HEK293 (cell line): ENCODE data around the gene ARIH2.

Experiments used
- HOXC10 ChIP-seq: sonication (generic); formaldehyde crosslinking; IDR thresholded peaks from 2 replicates; pipeline ENCODE4 v1.8.1; 2023; ENCODE audit warnings: mild to moderate bottlenecking, missing genetic modification reagents
- MYNN ChIP-seq: fragments of 450-650 bp; formaldehyde crosslinking; IDR thresholded peaks from 2 replicates; pipeline ENCODE4 v1.5.1; 2016; ENCODE audit warnings: missing biosample characterization, missing genetic modification characterization, borderline replicate concordance
- PRDM1 ChIP-seq: fragments of 450-650 bp; formaldehyde crosslinking; IDR thresholded peaks from 2 replicates; pipeline ENCODE4; 2016; ENCODE audit warnings: missing biosample characterization, missing genetic modification characterization
- PRDM4 ChIP-seq: fragments of 450-650 bp; formaldehyde crosslinking; IDR thresholded peaks from 2 replicates; pipeline ENCODE4 v1.5.1; 2017; ENCODE audit warnings: missing biosample characterization, missing genetic modification characterization
- REST ChIP-seq: fragments of 450-650 bp; formaldehyde crosslinking; IDR thresholded peaks from 2 replicates; pipeline ENCODE4 v1.5.1; 2016; ENCODE audit warnings: missing biosample characterization, missing genetic modification characterization
- SCRT1 ChIP-seq: fragments of 450-650 bp; formaldehyde crosslinking; IDR thresholded peaks from 2 replicates; pipeline ENCODE4 v1.5.1; 2016; ENCODE audit warnings: missing biosample characterization, missing genetic modification characterization, borderline replicate concordance
- SP7 ChIP-seq: fragments of 450-650 bp; formaldehyde crosslinking; IDR thresholded peaks from 2 replicates; pipeline ENCODE4 v1.5.1; 2016; ENCODE audit warnings: missing biosample characterization, missing genetic modification characterization
- YY1 ChIP-seq: fragments of 450-650 bp; formaldehyde crosslinking; IDR thresholded peaks from 2 replicates; pipeline ENCODE4 v1.5.1; 2018; ENCODE audit warnings: missing biosample characterization, missing genetic modification characterization
- ZBTB17 ChIP-seq: fragments of 450-650 bp; formaldehyde crosslinking; IDR thresholded peaks from 2 replicates; pipeline ENCODE4 v1.5.1; 2016; ENCODE audit warnings: missing biosample characterization, missing genetic modification characterization
- ZBTB7A ChIP-seq: fragments of 450-650 bp; formaldehyde crosslinking; IDR thresholded peaks from 2 replicates; pipeline ENCODE4 v1.5.1; 2016; ENCODE audit warnings: low read depth, missing biosample characterization, missing genetic modification characterization
- ZFP41 ChIP-seq: fragments of 450-650 bp; formaldehyde crosslinking; IDR thresholded peaks from 2 replicates; pipeline ENCODE4 v1.5.1; 2016; ENCODE audit warnings: missing biosample characterization, missing genetic modification characterization, borderline replicate concordance
- ZNF112 ChIP-seq: fragments of 450-650 bp; formaldehyde crosslinking; IDR thresholded peaks from 2 replicates; pipeline ENCODE4 v1.5.0; 2017; ENCODE audit warnings: missing biosample characterization, missing genetic modification characterization
- ZNF155 ChIP-seq: fragments of 450-650 bp; formaldehyde crosslinking; IDR thresholded peaks from 2 replicates; pipeline ENCODE4 v1.5.1; 2016; ENCODE audit warnings: missing biosample characterization, missing genetic modification characterization
- ZNF16 ChIP-seq: fragments of 450-650 bp; formaldehyde crosslinking; IDR thresholded peaks from 2 replicates; pipeline ENCODE4 v1.5.1; 2016; ENCODE audit warnings: low read depth, missing biosample characterization, missing genetic modification characterization
- ZNF175 ChIP-seq: fragments of 450-650 bp; formaldehyde crosslinking; IDR thresholded peaks from 2 replicates; pipeline ENCODE4 v1.5.1; 2016; ENCODE audit warnings: missing biosample characterization, missing genetic modification characterization
- ZNF280C ChIP-seq: fragments of 450-650 bp; formaldehyde crosslinking; IDR thresholded peaks from 2 replicates; pipeline ENCODE4 v1.5.1; 2016; ENCODE audit warnings: missing biosample characterization, missing genetic modification characterization
- ZNF280D ChIP-seq: fragments of 450-650 bp; formaldehyde crosslinking; IDR thresholded peaks from 2 replicates; pipeline ENCODE4 v1.5.1; 2016; ENCODE audit warnings: missing biosample characterization, missing genetic modification characterization
- ZNF292 ChIP-seq: fragments of 450-650 bp; formaldehyde crosslinking; IDR thresholded peaks from 2 replicates; pipeline ENCODE4 v1.5.1; 2016; ENCODE audit warnings: low read depth, missing biosample characterization, missing genetic modification characterization, borderline replicate concordance
- ZNF311 ChIP-seq: fragments of 450-650 bp; formaldehyde crosslinking; IDR thresholded peaks from 2 replicates; pipeline ENCODE4 v1.5.1; 2017; ENCODE audit warnings: missing biosample characterization, missing genetic modification characterization, borderline replicate concordance
- ZNF324 ChIP-seq: fragments of 450-650 bp; formaldehyde crosslinking; IDR thresholded peaks from 2 replicates; pipeline ENCODE4 v1.5.1; 2016; ENCODE audit warnings: missing biosample characterization, missing genetic modification characterization
- ZNF530 ChIP-seq: fragments of 450-650 bp; formaldehyde crosslinking; IDR thresholded peaks from 2 replicates; pipeline ENCODE4 v1.5.1; 2016; ENCODE audit warnings: low read depth, missing biosample characterization, missing genetic modification characterization
- ZNF548 ChIP-seq: fragments of 450-650 bp; formaldehyde crosslinking; IDR thresholded peaks from 2 replicates; pipeline ENCODE4 v1.5.1; 2016; ENCODE audit warnings: missing biosample characterization, missing genetic modification characterization
- ZNF558 ChIP-seq: fragments of 450-650 bp; formaldehyde crosslinking; IDR thresholded peaks from 2 replicates; pipeline ENCODE4 v1.5.1; 2016; ENCODE audit warnings: missing biosample characterization, missing genetic modification characterization
- ZNF585B ChIP-seq: fragments of 450-650 bp; formaldehyde crosslinking; IDR thresholded peaks from 2 replicates; pipeline ENCODE4 v1.5.1; 2016; ENCODE audit warnings: missing biosample characterization, missing genetic modification characterization
- ZNF776 ChIP-seq: fragments of 450-650 bp; formaldehyde crosslinking; IDR thresholded peaks from 2 replicates; pipeline ENCODE4 v1.5.0; 2017; ENCODE audit warnings: missing biosample characterization, missing genetic modification characterization, borderline replicate concordance
- ZSCAN23 ChIP-seq: fragments of 450-650 bp; formaldehyde crosslinking; IDR thresholded peaks from 2 replicates; pipeline ENCODE4 v1.5.1; 2016; ENCODE audit warnings: missing biosample characterization, missing genetic modification characterization
- ZSCAN30 ChIP-seq: fragments of 450-650 bp; IDR thresholded peaks from 2 replicates; pipeline ENCODE4 v1.5.1; 2018; ENCODE audit warnings: missing biosample characterization, mild to moderate bottlenecking, missing genetic modification characterization, moderate library complexity

Gene ARIH2

GRCh38 chr3:49021213-49021812 lies 102.7 kb downstream of the ARIH2 start (continued):
- TF ChIP-seq REST (tag by site-specific recombination) (no peak), ZNF548 (tag by site-specific recombination) (no peak), ZNF311 (no peak), ZNF16 (tag by site-specific recombination) (no peak), ZSCAN23 (0 out of 2 replicates have a peak, but pooled peaks have one; percentile 16), ZBTB7A (tag by site-specific recombination) (no peak), ZSCAN30 (tag by site-specific recombination) (peak; percentile 13; the same call in 1 of the 2 replicates), ZNF280D (tag by site-specific recombination) (no peak), ZNF585B (no peak), ZNF155 (no peak), ZNF175 (tag by site-specific recombination) (no peak), PRDM4 (tag by site-specific recombination) (no peak), HOXC10 (no peak), ZFP41 (tag by site-specific recombination) (no peak), ZNF776 (tag by site-specific recombination) (no peak), ZNF112 (tag by site-specific recombination) (no peak), MYNN (no peak), ZNF292 (tag by site-specific recombination) (no peak), SP7 (tag by site-specific recombination) (no peak), YY1 (tag by site-specific recombination) (peak; percentile 35; the same call in 1 of the 2 replicates), ZNF280C (no peak), PRDM1 (no peak), ZNF324 (no peak), ZNF558 (tag by site-specific recombination) (no peak), ZNF530 (no peak), SCRT1 (tag by site-specific recombination) (no peak), ZBTB17 (tag by site-specific recombination) (peak; percentile 63)
